ENCODE data around the gene IL17RE.

DNA sequence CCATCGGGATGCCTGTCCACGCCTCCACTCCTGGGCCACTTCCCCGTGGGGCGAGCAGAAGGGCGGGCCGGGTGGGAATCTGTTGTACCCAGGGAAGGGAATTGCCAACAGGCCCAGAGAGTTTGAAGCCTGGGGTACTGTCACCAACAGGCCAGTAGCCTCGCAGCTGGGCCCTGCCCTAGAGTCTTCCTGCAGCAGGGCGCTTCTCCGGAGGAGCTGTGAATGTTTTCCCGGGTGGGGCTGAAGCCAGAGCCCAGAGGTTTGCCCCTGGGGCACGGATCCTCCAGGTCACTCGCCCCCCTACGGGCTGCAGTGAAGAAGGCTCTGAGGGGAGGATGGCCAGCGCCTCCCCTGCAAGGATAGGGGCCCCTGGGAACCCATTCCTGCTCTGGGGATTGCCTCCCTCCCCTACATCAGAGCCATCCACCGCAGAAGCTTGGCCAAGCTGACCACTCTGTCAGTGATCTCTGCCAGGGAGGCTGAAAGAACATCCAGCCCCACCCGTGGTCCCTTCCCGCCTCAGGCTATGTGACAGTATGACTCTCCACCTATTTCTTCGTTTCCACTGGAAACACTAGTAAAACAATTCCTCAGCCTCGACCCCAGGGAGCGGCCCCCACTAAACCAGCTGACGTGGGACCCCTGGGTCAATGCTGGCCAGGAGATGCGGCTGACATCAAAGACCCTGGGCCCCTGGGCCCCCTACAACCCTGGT is 39.4 kb upstream of the IL17RE start:
- TF ChIP-seq EZH2 (IDR thresholded peaks at IDR 0.05; ENCODE audit: borderline replicate concordance, insufficient read depth, low read length, poor library complexity, severe bottlenecking) (no peak), CTCF (IDR thresholded peaks at IDR 0.05; ENCODE audit: poor library complexity, severe bottlenecking) (no peak), POLR2AphosphoS5 (IDR thresholded peaks at IDR 0.05) (no peak), RAD21 (conservative IDR thresholded peaks at IDR 0.05) (no peak), EP300 (conservative IDR thresholded peaks at IDR 0.05; ENCODE audit: poor library complexity, severe bottlenecking) (no peak), MXI1 (conservative IDR thresholded peaks at IDR 0.05; ENCODE audit: poor library complexity, severe bottlenecking) (no peak), TAF1 (IDR thresholded peaks at IDR 0.05; ENCODE audit: low read depth) (no peak)
- TF ChIP-seq, protein P1, sequence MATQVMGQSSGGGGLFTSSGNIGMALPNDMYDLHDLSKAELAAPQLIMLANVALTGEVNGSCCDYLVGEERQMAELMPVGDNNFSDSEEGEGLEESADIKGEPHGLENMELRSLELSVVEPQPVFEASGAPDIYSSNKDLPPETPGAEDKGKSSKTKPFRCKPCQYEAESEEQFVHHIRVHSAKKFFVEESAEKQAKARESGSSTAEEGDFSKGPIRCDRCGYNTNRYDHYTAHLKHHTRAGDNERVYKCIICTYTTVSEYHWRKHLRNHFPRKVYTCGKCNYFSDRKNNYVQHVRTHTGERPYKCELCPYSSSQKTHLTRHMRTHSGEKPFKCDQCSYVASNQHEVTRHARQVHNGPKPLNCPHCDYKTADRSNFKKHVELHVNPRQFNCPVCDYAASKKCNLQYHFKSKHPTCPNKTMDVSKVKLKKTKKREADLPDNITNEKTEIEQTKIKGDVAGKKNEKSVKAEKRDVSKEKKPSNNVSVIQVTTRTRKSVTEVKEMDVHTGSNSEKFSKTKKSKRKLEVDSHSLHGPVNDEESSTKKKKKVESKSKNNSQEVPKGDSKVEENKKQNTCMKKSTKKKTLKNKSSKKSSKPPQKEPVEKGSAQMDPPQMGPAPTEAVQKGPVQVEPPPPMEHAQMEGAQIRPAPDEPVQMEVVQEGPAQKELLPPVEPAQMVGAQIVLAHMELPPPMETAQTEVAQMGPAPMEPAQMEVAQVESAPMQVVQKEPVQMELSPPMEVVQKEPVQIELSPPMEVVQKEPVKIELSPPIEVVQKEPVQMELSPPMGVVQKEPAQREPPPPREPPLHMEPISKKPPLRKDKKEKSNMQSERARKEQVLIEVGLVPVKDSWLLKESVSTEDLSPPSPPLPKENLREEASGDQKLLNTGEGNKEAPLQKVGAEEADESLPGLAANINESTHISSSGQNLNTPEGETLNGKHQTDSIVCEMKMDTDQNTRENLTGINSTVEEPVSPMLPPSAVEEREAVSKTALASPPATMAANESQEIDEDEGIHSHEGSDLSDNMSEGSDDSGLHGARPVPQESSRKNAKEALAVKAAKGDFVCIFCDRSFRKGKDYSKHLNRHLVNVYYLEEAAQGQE (IDR thresholded peaks at IDR 0.05; ENCODE audit: borderline replicate concordance), result no peak

Data from neural cell (in vitro differentiated cells).